GM18502 (cell line): ENCODE results near the gene NOG.

Source experiments
- ATAC-seq: cut with Tn5 transposase; IDR thresholded peaks from one replicate; pipeline ENCODE4 v1.9.1; 2021; ENCODE audit warnings: mild to moderate bottlenecking; ENCODE audit not compliant: unreplicated experiment, poor library complexity

NOG gene

DNA sequence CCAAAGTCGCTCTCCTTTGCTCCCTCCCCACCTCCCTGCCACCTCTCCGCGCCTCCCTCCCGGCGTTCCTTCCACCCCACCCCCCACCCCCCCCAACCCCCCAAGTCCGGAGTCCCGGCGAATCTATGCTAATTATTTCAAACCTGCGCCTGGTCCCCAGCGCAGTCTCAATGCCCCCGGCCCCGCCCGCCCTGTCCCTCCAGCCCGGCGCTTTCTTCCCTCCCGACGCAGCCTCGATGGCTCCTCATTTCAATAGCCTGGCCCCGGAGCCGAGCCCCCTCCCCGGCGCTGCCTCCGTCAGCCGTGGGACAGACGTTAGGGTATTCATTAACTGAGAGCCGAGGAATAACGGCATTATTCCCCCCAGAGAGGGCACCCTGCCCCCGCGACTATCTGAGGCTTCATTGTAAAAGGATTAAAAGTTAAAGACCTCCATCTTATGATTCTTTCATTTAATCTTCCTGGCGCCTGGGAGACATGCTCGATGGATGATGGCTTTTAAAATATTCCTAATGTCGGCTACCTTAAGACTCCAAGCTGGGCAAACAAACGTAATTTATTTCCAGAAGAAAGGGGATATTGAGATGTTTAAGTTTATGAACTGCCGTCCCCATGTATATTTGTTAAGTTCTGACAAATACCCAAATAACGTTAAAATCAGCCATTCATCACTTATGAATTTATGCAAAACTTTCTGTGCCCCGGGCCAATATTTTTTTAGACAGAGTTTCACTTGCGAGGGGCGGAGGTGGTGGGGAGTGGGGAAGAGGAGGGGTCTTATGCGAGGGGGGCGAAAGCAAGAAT, 3.4 kb downstream of the NOG start:
- no peak for ATAC-seq

DNA sequence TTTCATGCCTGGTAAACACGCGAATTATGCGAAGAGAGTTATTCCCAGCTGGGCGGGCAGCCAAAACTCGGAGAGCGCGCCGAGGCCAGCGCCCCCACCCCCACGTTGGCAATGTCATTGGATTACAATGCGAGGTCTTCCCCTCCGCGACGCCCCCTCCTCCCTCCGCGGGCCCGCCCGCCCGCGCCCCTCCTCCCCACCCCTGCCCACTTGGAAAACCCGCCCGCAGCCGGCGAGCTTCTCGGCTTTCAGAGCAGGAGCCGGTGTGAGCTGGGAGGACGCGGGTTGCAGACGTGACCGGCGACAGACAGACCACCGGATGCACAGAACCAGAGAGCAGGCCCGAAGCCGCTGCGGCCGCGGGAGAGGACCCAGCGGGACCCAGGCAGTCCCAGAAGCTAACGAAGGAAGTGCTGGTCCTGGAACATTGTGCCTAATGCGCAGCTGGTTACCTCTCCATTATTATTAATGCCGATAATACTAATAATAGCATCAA, 4.0 kb downstream of the NOG start:
- no peak for ATAC-seq

DNA sequence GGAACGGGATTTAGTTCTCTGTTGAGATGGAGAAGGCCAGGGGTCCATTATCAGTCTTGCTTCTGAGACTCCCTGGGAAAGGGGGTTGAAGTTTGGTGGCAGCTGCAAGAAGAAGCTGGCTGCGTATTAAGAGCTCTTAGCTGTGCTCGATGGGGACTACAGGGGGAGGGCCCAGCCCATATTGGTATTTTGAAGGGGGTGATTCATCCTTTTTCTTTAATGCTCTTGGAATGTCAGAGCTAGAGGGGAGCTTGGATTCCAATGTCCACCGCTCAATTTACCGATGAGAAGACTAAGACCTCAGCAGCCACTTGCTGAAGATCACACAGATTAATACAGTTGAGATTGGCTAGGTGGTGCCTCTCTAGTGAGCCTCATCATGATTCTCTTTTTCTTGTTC, 5.0 kb downstream of the NOG start:
- ATAC-seq, result no peak

DNA sequence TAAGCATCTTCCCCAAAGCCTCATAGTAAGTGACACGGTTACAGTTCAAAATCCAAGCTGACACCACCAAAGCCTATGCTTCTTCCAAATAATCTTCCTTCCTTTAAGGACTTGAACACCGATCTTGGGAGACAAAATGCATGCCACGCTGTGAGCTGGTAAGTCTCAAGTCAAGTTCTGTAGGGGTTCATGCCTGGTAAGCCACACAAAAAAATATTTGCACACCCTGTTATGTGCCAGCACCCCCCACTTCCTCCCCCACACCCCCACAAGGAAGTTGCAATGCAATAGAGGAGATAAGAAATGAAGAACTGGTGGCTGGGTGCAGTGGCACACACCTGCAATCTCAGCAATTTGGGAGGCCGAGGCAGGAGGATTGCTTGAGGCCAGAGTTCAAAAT, 5.6 kb downstream of the NOG start:
- no peak for ATAC-seq

DNA sequence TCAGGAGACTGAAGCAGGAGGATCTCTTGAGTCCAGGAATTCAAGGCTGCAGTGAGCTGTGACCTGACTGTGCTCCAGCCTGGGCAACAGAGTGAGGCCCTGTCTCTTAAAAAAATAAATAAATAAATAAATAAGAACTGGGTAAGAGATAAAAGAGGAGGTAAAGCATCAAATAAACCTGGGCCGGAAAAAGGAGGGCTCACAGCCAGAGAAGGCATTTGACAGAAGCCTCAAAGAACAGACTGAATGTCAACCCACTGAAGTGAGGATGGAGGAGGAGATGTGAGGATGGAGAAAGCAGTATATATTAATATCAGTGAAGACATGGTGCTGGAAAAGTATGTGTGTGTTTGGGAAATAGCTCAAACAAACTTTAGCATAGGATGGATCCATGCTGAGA, 6.1 kb downstream of the NOG start:
- no peak for ATAC-seq

DNA sequence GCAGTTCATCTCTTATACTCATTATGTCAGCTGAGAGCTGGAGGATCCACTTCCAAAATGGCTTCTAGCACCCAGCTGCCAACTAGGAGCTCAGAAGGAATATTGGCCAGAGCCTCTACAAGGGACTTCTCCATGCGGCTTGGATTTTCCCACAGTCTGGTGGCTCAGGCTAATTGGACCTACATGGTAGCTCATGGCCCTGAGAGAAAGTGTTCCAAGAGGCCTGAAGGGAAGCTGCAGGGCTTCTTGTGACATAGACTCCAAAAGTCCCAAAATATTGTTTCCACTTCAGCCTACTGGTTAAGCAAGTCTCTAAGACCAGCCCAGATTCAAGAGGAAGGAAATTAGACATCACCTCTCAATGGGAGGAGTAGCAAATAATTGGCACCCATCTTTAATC, 6.8 kb downstream of the NOG start:
- no peak for ATAC-seq

DNA sequence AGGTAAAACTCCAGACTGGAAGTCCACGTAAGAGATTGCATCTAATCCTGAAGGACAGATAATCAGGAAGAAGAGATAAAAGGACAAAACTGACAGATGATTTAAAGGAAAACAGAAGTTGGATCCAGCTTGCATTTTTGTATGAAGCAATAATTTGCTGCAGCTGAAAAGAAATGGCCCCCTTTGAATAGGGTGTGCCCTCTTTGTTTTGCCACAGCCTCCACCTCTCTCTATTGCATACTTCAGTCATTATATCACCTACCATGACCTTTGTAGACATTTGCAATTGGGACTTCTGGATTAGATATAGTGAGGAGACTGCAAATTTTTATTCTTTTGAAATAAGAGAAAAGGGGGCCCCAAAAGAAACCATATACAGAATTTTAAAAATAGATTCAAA, 8.1 kb downstream of the NOG start:
- ATAC-seq, result no peak

DNA sequence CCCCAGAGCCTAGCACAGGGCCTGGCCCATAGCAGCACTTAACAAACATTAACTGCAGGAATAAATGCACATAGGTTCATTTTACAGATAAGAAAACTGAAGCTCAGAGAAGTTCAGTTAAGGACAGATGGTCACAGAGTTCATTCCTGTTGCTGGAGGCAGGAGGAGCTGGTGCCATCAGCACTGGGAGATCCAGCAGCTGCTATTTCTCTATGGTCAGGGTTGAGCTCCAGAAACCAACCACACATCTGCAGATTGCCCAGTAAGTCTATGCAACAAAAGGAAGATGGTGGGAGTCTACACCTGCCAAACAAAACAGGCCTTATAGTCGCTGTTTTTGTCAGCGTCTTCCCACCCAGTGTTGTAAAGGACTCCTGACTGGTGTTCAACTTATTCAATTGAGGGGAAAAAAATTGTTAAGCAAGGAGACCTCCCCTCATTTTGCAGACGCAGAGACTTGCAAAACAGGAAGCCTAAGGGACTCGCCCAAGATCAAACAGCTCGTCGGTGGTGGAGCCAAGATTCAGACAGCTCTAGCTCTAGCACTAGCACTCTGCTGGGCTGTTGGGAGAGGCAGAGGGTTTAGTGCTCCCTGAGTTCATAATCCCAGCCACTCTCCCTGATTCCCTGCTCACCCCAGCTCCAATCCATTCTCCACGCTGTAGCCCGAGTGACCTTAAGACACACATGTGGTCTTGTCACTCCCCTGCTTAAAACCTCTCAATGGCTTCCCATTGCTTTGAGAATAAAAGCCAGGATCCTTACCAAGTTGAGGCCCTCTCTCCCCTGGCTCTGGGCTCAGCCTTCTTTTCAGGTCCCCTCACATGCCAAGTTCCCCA, 9.0 kb downstream of the NOG start:
- no peak for ATAC-seq

DNA sequence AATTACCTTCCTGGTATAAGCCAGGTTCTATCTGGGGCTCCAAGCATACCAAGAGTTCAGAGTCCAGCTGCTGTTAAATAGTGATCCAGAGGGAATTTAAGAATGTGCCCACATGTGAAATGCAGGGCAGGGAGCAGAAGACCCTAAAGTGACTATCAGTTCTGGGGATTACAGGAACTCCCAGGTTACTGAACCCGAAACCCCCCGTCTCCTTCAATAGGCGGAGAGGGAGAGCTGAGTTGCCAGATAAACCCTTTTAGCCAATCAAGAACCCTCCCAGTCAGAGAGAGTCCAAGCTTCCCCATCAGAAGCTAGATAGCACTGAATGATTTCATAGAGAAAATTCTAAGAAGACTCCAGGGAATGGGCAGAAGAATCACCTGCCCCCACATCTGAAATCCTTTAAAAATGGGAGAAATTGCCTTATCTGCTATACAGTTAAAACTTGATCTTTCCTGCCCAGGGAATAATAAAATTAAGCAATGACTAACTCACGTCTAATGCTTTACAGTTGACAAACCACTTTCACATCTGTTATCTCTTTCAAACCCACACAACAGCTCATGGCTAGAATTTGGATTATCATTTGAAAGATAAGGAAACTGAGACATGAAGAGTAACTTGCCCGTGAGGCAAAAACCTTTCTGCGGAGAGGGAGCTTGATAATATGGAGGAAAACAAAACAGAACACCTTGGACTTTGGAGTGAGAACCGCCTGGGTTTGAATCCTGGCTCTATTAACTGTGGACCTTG, 10.2 kb downstream of the NOG start:
- no peak for ATAC-seq

DNA sequence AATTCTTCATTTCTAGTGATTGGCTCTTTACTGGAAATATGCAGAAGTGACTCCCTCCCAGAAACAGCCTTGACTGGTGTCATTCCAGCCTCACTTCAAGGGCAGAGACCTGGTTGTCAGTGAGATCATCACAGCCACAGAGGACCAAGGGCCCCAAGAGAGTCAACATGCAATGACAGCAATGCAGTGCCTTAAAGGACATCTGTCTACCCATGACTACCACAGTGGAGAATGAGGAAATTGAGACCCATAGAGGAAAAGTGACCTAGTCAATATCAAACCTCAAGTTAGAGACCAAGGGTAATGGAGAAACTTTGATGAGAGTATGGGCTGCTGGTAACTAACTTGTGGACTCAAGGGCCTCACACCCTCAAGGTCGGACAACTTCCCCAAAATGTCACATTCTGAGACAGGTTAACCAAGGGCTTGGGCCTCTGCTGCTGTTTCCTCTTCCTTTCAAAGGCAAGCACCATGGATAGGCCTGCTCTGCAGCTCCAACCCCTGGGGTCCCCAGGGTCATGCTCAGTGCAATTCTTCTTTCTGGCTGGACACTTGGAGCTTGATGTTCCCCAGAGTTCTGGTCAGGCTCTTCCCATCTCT, 11.3 kb downstream of the NOG start:
- ATAC-seq, result no peak

DNA sequence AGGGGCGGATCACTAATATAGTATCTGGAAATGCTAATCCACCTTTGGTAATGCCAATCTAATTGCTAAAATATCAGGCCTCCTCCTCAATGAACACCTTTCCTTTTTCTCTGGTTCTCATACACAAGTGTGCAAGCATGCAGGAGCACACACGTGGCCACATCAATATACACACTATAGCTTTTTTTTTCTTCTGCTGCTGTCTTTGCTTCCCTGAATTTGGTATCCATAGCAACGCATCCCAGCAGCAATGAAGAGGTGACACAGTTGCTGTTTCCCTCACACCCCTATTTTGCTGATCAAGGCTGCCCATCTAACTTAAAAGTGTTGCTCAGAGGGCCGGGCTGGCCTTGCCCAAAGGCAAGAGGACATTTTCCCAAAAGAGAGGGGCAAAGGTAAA, 15.4 kb downstream of the NOG start:
- ATAC-seq, result no peak

DNA sequence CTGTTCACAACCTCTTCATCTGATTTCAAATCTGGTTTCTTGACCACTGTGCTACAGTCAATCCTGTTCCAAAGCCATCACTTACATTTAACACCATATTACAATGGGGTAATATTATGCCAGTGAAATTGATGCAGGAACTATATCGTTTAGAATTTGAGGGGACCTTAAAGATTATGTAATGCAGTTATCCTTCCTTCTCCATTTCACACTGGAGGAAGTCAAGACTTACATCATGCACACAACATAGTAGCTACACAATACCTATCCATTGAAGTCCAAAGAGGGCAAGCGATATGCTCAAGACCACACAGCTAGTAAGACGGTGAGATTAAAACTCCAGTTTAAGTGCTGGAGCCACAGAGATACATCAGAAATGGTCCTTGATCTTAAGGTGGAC, 16.8 kb downstream of the NOG start:
- ATAC-seq, result no peak

DNA sequence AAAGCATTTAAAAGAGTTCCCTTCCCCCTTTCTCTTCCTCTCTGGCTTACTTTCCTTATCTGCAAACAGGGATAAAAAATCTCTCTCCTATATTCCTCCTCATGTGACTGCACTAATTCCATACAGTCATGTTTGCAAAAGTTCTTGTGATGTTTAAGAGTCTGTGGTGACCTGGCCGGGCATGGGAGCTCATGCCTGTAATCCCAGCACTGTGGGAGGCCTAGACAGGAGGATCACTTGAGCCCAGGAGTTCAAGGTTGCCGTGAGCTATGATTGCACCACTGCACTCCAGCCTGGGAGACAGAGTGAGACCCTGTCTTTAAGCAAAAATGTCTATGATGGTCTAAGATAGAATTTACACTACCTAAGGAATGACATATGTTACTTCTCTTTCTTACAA, 19.6 kb downstream of the NOG start:
- ATAC-seq, result no peak

DNA sequence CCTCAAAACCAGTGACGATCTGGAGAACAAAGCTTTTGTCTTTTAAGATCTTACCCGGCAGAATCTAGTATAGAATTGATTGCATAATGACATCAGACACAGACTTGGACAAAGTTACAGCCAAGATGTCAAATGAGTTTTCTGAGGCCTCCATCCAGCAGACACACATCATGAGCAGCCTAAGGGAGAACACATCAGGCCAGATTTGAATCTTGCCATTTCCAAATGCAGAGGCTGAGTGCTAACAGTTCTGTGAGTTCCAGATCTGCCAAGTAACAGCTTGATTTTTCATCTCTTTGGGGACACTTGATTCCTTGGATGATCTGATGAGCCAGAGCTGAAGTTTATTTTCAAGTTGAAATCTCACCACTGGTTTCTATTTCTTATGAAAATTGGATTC, 21.0 kb downstream of the NOG start:
- no peak for ATAC-seq

DNA sequence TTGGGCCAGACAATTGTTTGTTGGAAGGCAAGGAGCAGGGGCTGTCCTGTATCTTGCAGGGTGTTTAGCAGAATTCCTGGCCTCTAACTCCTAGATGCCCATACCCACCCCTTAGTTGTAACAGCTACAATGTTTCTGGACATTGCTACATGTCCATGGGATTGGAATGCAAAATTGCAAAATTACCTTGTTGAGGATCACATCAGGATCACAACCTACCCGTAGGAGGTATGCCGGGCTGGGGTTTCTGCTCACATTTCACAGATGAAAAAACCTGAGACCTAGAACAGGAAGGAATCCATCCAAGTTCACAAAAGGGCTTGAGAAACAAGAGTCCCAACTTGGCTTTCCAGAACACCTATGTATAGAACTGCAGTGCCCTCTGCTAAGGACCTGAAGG, 22.7 kb downstream of the NOG start:
- ATAC-seq, result no peak

DNA sequence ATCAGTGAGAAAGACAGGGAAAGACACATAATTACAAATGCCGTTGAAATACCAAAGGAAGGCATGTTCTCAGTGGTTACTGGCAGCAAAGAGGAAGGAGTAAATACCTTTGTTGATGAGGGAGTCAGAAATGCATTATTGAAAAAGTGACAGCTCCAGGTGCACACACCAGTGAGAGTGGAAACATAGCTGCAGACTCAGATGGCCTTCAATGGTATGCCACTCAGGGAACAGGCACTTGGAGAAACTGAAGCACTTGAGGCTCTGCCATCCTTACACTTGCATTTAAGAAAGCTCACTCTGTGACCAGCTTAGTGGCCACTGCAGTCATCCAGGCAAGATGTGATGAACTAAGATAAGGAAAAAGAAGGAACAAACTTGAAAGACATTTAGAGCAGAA, 29.9 kb downstream of the NOG start:
- no peak for ATAC-seq

DNA sequence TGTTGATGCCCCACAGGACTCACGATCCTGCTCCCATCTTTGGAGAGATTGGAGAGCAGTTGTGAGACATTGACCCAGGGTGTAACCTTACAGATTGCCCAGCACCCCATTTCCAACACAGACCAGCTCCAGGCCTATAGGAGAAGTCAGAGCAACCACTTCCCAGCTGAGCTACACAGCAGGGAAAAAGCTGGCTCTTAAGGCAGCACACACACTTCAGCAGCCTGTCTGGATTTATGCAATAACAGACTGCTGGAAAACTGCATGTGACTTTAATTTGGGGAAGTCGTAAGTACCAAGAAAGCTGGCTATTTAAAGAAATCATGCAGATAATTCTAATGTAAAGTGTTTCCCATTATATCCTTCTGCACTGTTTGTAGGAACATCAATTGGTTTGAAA, 30.8 kb downstream of the NOG start:
- ATAC-seq, result no peak

DNA sequence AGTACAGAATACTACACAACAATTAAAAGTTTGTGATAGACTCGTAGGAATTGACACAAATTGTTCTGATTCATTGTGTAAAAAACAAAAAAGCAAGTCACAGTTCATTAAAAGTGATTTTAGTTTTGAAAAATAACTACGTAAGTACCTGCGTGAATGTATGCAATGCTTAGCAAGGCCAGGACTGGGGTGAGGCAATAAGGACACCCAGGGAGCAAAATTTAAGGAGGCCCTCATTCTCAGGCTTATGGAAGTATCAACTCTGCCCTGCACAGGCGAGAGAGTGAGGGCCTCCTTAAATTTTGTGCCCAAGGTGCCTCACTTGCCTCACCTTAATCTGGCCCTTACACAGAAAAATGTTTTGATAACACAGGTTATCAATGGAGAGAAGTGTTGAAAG, 31.4 kb downstream of the NOG start:
- ATAC-seq, result no peak

DNA sequence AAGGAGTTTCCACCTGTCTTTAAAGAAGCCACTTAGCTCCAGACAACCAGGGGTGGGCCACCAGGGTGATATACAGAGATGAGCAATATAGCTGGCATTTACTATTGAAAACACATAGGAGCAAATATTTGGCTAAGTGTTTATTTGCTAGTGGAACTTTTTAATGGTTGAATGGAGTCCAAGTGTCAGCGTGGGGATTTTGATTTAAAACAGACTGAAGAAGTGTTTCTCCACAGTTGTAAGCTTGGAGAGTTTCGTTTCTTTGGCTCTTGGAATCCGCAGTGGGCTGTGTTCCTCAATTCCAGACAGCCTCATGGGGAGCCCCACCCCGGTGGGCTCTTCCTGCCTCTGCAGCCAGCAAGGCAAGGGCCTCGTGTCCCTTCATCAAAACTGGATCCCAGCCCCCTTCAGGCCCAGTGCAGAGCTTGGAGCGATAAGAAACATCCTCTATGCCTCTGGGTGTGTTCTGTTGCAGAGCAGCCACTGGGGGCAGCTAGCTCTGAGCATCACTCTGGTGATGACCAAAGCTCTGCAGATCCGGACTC, 36.1 kb downstream of the NOG start:
- ATAC-seq, result no peak

DNA sequence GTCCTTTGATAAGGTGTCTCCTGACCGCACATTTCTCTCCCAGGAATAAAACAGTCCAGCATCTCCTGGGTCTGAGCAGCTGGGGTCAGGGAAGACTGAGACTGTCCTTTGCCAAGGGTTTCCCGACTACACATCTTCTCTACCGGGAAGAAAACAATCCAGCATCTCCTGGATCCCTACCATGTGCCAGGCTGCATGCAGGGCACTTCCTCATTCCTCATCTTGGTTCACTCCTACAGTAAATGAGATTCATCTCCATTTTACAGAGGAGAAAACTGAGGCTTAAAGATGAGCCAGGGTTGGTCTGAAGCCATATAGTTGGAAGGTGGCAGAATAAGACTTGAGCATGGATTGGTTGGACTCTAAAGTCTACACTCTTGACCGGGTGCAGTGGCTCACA, 36.7 kb downstream of the NOG start:
- no peak for ATAC-seq
